Ishikawa (cell line): Measurements from ENCODE around the gene NFATC1.

ENCODE experiments used
- CEBPB ChIP-seq: IDR thresholded peaks from 2 replicates; pipeline ENCODE4 v1.6.1; 2012
- CREB1 ChIP-seq: IDR thresholded peaks from 2 replicates; pipeline ENCODE4 v1.6.1; 2012; ENCODE audit warnings: low read depth
- EGR1 ChIP-seq: IDR thresholded peaks from 2 replicates; pipeline ENCODE4 v1.6.1; 2012
- EP300 ChIP-seq: IDR thresholded peaks from 2 replicates; pipeline ENCODE4 v1.6.1; 2012; ENCODE audit warnings: borderline replicate concordance
- FOXM1 ChIP-seq: IDR thresholded peaks from 2 replicates; pipeline ENCODE4 v1.6.1; 2012; ENCODE audit warnings: low read depth, borderline replicate concordance
- NFIC ChIP-seq: IDR thresholded peaks from 2 replicates; pipeline ENCODE4 v1.6.1; 2012
- RAD21 ChIP-seq: IDR thresholded peaks from 2 replicates; pipeline ENCODE4 v1.6.1; 2012; ENCODE audit warnings: low read depth
- TAF1 ChIP-seq: IDR thresholded peaks from 2 replicates; pipeline ENCODE4 v1.6.1; 2012; ENCODE audit warnings: low read depth, mild to moderate bottlenecking
- TCF12 ChIP-seq: IDR thresholded peaks from 2 replicates; pipeline ENCODE4 v1.6.1; 2012; ENCODE audit warnings: low read depth
- TEAD4 ChIP-seq: IDR thresholded peaks from 2 replicates; pipeline ENCODE4 v1.6.1; 2012
- YY1 ChIP-seq: IDR thresholded peaks from 2 replicates; pipeline ENCODE4 v1.6.1; 2012; ENCODE audit warnings: low read depth
- ZBTB7A ChIP-seq: IDR thresholded peaks from 2 replicates; pipeline ENCODE4 v1.6.1; 2012; ENCODE audit warnings: low read depth
- TF ChIP-seq, protein P1 (sequence below): IDR thresholded peaks from 2 replicates; pipeline ENCODE4 v1.6.1; 2012
- TF ChIP-seq, protein P2 (sequence below): IDR thresholded peaks from 2 replicates; pipeline ENCODE4 v1.6.1; 2012
- TF ChIP-seq, protein P3 (sequence below): IDR thresholded peaks from 2 replicates; pipeline ENCODE4 v1.6.1; 2012; ENCODE audit warnings: low read depth, mild to moderate bottlenecking

Gene NFATC1

DNA sequence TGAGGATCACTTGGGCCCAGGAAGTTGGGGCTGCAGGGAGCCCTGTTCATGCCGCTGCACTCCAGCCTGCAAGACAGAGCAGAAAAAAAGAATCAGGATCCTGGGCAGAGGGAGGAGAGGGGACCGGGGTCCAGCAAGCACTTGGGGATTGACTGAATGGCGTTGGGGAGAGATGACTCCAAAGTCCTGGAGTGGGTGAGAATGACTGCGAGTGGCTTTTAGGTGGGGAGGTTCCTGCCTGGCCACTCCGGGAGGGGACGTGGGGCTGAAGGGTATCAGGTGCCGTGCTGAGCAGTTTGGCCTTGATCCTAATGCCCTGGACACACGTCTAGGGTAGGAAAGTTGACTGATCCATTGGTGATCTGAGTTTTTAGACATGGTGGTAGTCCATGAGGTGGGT, 3.5 kb upstream of the NFATC1 start:
- no peak for TF ChIP-seq TCF12
- no peak for TF ChIP-seq EP300
- no peak for TF ChIP-seq CREB1
- no peak for TF ChIP-seq NFIC
- TF ChIP-seq, protein P1, sequence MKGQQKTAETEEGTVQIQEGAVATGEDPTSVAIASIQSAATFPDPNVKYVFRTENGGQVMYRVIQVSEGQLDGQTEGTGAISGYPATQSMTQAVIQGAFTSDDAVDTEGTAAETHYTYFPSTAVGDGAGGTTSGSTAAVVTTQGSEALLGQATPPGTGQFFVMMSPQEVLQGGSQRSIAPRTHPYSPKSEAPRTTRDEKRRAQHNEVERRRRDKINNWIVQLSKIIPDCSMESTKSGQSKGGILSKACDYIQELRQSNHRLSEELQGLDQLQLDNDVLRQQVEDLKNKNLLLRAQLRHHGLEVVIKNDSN = no peak
- TF ChIP-seq ZBTB7A = no peak
- TF ChIP-seq, protein P2, sequence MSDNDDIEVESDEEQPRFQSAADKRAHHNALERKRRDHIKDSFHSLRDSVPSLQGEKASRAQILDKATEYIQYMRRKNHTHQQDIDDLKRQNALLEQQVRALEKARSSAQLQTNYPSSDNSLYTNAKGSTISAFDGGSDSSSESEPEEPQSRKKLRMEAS = no peak
- TF ChIP-seq, protein P3, sequence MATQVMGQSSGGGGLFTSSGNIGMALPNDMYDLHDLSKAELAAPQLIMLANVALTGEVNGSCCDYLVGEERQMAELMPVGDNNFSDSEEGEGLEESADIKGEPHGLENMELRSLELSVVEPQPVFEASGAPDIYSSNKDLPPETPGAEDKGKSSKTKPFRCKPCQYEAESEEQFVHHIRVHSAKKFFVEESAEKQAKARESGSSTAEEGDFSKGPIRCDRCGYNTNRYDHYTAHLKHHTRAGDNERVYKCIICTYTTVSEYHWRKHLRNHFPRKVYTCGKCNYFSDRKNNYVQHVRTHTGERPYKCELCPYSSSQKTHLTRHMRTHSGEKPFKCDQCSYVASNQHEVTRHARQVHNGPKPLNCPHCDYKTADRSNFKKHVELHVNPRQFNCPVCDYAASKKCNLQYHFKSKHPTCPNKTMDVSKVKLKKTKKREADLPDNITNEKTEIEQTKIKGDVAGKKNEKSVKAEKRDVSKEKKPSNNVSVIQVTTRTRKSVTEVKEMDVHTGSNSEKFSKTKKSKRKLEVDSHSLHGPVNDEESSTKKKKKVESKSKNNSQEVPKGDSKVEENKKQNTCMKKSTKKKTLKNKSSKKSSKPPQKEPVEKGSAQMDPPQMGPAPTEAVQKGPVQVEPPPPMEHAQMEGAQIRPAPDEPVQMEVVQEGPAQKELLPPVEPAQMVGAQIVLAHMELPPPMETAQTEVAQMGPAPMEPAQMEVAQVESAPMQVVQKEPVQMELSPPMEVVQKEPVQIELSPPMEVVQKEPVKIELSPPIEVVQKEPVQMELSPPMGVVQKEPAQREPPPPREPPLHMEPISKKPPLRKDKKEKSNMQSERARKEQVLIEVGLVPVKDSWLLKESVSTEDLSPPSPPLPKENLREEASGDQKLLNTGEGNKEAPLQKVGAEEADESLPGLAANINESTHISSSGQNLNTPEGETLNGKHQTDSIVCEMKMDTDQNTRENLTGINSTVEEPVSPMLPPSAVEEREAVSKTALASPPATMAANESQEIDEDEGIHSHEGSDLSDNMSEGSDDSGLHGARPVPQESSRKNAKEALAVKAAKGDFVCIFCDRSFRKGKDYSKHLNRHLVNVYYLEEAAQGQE = no peak
- TF ChIP-seq EGR1 = no peak
- no peak for TF ChIP-seq FOXM1
- no peak for TF ChIP-seq TEAD4
- no peak for TF ChIP-seq RAD21
- TF ChIP-seq CEBPB = no peak
- TF ChIP-seq YY1 = no peak
- no peak for TF ChIP-seq TAF1

DNA sequence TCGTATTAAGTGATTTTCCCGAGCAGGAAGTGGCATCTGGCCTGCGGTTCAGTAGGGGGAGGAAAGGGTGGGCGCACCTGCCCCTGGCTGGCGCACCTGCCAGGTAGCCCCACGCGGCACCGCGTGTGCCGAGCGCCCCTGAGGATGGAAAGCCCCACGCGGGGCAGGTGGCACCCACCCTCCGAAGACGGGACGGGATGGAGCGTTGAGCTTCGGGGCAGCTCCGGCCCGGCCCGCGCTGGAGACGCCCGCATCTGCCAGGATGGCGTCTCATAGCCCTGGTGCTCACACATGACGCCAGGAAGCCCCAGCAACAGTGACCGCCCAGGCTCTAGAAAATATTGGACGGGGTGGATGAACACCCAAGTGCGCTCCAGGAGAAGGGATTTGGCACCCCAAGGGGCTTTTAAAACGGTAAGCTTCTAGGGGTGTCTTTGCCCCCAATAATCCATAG, 2.5 kb upstream of the NFATC1 start:
- TF ChIP-seq, protein P1 = no peak
- TF ChIP-seq, protein P2 = no peak
- TF ChIP-seq TEAD4 (no peak), TAF1 (no peak), YY1 (no peak), EP300 (no peak), EGR1 (no peak), FOXM1 (no peak)

DNA sequence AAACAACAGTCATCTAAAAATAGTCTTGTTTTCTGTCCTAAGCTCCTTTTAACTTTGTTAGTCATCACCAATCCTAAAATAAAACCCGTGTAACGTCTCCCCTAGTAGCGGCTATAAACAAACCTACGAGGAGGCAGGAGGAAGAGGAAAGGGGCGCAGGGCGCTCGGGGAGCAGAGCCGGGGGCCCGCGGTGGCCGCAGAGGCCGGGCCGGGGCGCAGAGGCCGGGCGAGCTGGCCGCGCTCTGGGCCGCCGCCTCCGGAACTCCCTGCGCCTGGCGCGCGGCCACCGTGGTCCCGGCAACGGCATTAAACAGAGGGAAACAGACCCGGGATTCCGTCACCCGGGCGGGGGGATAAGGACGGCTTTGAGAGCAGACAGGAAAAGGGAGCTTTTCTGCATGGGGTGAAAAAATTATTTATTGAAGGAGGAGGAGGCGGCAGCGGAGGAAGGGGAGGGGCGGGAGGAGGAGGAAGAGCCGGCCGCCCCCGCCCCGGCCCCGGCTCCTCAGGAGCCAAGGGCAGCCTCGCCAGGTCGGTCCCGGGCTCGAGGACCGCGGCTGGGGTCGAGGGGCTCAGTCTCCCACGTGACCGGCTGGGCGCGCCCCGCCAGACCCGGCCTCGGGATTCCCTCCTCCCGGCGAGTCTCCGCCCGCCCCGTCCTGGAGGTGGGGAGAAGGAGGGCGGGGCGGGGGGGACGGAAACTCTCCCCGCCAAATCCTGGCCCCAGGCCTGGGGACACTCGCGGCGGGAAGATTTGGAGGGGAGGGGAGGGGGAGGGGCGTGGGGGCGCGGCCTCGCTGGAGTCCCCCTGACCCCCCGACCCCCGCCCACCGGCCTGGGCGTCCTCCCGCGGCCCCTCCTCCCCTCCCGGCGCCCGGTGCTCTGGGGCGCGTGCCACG, 1.8 kb upstream of the NFATC1 start:
- TF ChIP-seq RAD21 (peak; percentile 21; the same call in 1 of the 2 replicates), TEAD4 (peak; percentile 29), NFIC (peak; percentile 76), CEBPB (no peak), FOXM1 (no peak), TCF12 (peak; percentile 27), EGR1 (peak; percentile 84), YY1 (no peak), EP300 (peak; percentile 57; the same call in 1 of the 2 replicates), TAF1 (peak; percentile 47; the same call in 1 of the 2 replicates), ZBTB7A (peak; percentile 95; the same call in 1 of the 2 replicates), CREB1 (no peak)
- TF ChIP-seq, protein P3 = no peak
- TF ChIP-seq, protein P1 = peak; percentile 90
- TF ChIP-seq, protein P2 = peak; percentile 59

DNA sequence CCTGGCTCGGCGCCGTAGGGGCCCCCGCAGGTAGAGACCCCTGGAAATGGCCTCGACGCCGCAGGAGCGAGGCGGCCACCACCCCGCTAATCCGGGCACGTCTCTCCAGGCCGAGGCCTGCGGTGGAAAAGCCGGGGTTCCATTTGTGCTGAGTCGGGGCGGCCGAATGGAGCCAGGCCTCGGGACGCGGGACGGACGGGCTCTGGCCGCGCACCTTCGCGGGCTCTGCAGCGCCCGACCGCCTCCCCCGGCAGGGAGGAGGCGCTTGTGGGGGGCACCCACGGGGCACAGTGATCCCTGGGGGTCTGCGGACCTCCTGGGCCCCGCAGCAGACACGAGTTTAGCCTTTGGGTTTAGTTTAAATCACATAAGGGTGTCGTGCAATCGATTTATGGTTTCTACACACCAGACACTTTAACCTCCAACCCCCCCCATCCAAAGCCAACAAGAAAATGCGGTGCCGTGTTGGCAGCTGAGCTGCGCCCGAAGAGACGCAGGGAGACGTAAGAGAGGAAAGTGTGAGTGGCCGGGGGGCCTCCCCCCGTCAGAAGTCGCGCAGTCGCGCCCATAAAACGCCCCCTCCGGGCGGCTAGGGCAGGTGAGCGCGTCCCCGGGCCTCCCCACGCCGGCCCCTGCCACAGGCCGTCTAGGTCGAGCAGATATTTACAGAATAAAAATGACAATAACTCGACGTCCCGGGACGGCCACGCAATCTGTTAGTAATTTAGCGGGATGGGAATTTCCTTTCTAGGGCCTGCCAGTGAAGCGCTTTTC, 1.0 kb upstream of the NFATC1 start:
- TF ChIP-seq TAF1 (no peak), NFIC (no peak), YY1 (no peak), ZBTB7A (peak; percentile 89), EGR1 (no peak), TCF12 (0 out of 2 replicates have a peak, but pooled peaks have one; percentile 15), RAD21 (no peak)
- TF ChIP-seq, protein P3 = no peak
- TF ChIP-seq, protein P1 = no peak
